HG02763 (cell line): ENCODE data around the gene MACROD2.

ENCODE experiments used
- ATAC-seq: cut with Tn5 transposase; IDR thresholded peaks from one replicate; pipeline ENCODE4 v1.9.1; 2021; ENCODE audit warnings: mild to moderate bottlenecking, moderate library complexity; ENCODE audit not compliant: unreplicated experiment

MACROD2 gene

DNA sequence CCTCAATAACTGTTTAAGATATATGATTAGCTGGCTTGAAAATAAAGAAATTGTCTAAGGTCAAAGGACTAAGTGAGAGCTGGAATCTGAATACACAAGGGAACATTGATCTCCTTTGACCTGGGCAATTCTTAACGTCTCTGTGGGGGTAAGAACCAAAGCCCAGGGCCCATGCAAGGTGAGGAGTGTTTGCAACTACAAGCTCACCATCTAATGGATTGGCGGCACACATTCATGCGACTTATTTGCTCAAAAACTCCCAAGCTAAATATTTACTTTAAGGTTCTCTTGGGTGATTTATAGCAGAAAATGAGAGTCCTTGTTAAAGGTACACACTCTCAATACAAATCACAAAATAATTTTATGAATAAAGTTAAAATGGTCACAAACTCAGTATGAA, 734.1 kb downstream of the MACROD2 start:
- no peak for ATAC-seq

- ATAC-seq = no peak
These were observed 737.0 kb downstream of the MACROD2 start for GRCh38 chr20:14732343-14732742.

DNA sequence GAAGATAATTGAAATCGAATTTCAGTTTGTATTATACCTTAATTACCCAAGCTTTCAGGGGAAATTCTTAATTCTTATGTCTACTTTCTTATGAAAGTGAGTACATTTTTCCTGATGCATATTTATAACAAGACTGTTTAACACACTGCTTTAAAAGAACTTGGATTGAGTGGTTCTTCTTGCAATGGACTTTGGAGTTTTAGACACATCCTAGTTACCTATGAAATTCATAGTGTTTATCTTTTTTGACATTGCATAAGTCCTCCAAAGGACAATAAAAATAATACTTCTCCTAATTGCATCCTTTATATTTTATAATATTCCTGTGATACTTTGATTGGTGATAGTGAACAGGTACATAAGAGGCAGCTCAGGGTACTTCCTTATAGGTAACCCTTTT, 737.7 kb downstream of the MACROD2 start:
- ATAC-seq = no peak

DNA sequence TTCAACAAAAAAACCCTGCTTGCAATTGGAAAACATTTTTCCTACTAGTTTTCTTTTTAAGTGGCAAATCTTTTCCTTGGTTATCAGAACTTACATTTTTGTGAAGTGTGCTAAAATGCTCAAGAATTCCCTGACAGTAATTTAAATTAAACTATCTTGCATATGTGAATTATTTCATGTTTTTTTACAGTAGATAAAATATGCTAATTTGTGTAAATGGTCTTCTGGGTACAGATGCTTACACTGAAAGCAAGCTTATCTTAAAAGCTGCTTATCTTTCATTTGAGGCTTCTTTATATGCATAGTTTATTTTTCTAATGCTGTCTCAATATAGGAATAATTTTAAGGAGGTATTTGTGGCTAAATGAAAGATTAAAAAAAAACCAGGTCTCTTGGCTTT, 745.1 kb downstream of the MACROD2 start:
- ATAC-seq = no peak

DNA sequence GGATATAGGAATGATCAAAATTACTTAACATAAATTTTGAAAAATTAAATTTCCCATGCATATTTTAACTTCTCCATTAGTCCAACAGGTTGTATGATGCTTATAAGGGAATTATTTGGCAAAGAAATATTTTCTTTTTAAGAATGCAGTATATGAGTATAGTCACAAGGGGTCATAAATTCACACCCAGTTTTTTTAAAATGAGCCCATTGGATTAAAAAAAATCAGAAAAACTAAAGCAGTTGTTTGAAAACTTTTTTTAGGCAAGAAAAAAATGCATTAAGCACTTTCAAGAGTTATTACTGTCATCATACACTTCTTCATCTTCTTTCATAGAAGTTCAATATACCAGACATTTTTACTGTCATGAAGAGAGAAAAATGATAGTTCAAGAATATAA, 746.3 kb downstream of the MACROD2 start:
- no peak for ATAC-seq

GRCh38 chr20:14744723-14745122, 749.4 kb downstream of the MACROD2 start:
- peak; percentile 60 for ATAC-seq

DNA sequence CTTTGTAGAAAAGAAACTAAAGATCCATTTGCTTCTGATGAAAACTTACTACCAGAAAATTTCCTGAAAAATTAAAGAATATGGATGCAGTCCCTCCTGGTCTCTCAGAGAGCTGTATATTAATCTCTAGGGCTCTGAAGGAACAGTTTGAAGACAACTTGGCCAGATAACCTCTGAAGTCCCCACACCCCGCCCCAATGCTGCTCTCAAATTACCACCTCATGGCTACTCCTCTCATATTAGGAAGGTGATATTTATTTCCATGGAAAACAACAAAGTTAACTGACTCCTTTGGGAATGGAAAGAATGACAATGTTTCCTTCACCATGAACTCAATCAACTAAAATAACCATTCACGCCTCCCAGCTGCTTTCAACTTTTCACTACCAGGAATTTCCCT, 750.5 kb downstream of the MACROD2 start:
- no peak for ATAC-seq

GRCh38 chr20:14751191-14751590, 755.9 kb downstream of the MACROD2 start:
- no peak for ATAC-seq

- no peak for ATAC-seq
These were observed 762.4 kb downstream of the MACROD2 start for GRCh38 chr20:14757728-14758127.

DNA sequence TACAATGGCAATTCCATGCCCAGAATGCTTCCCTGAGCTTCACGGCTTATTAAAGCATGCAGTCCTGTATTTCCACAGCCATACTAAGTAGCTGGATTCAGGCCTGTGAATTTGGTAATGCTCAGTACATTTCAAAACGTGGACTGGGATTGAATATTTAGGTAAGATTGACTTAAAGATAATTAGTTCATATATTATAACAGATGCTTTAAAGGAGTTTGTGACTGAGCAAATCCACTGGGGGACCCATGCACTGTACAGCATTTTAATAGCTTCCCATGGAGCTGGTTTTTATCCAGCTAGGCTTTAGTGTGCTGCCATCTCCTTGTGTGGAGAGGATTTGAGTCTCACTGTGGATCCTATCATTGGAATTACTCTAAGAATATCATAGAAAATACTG, 763.0 kb downstream of the MACROD2 start:
- no peak for ATAC-seq

- no peak for ATAC-seq
These were observed 764.7 kb downstream of the MACROD2 start for GRCh38 chr20:14759979-14760378.

GRCh38 chr20:14761903-14762302, 766.6 kb downstream of the MACROD2 start:
- ATAC-seq = no peak

DNA sequence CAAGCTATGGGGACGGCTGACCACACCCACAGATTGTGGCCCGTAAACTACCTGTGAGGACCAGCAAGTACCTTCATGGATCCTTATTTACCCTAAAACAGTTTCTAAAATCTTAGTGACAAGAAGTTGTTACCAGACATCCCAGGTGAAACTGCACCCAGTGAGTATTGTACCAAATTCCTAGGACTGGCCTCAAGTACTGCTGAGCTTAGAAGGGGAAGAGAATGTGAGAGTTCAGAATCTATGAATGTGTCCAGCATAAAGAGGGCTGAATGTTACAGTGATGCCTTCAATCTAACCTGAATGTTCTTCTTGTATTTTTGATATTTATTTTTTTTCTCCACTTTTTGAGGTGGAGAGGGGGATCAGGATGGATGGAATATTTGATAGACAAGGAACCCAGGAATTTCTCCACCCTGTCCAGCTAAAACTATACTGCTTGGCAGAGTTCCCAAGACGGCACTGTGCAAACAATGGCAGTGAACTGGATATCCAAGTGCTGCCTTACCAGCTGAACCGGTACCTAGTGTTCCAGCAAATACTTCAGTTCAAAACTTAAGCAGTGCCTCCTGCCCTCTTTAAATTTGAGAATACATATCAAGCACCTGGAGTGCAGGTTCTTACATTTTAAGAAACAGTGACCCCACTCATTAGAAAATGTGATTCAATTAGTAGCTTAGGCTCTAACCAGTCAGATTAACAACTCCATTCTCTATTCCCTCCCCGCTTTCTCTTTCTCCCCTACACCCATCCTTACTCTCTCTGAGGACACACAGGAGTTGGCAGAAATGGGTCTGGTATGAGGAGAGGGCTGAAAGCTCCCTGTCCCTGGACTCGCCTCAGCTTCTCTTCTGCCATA, 769.4 kb downstream of the MACROD2 start:
- ATAC-seq = no peak

GRCh38 chr20:14765370-14765701, 770.0 kb downstream of the MACROD2 start:
- no peak for ATAC-seq

- no peak for ATAC-seq
These were observed 778.2 kb downstream of the MACROD2 start for GRCh38 chr20:14773486-14773885.

DNA sequence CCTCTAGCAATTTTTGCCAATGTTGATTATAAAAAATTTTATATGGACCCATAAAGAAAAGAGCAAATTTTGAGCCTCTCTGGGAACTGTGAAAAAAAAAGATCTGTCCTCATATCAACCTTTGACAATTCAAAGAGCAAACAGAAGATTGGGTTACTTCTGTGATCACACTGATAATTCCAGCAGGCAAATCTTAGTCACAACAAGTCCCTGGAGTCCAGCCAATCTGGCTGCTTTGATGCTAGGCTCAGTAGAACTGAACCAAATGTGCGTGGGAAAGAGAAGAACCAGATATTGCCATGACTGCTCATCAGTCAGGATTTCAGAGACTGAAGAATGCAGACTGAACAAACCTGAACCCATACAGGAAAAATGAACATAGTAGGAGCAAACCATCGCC, 780.5 kb downstream of the MACROD2 start:
- ATAC-seq = no peak

- no peak for ATAC-seq
These were observed 782.3 kb downstream of the MACROD2 start for GRCh38 chr20:14777591-14777990.

DNA sequence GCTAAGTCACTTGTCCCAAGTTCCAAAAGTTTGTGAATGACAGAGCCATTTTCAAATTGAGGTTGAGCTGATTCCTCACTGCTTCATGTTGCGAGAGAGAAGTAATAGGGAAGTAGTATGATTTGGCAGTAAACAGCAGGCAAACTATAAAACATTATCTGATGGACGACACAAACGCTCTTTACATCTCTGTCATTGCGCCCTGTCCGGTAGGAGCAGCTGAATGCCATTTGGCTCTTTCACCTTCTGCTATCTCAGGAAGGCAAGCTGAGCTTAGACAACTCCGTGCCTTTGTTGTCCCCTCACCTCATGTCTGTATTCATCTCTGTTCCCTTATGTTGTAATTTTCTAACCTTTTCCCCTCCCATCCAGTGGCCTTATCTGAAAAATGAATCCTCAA, 782.8 kb downstream of the MACROD2 start:
- no peak for ATAC-seq

- no peak for ATAC-seq
These were observed 783.6 kb downstream of the MACROD2 start for GRCh38 chr20:14778875-14779274.

- no peak for ATAC-seq
These were observed 785.2 kb downstream of the MACROD2 start for GRCh38 chr20:14780508-14780907.

DNA sequence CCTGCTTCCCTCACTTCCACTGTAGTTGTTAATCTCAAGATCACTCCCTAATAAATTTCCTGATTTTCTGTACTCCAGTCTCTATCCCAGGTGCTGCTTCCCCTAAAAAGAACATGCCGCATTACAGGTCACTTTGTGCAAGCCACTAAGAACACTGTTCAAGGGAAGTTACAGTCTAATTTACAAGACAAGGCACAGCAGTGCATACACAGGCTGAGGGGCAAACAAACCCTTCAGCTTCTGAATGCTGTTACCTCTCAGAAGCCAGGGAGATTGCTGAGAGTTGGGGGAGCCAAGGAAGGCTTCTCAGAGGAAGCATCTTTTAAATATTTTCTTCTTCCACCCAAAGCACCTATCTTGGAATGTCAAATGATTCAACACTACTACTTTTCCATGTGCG, 787.4 kb downstream of the MACROD2 start:
- no peak for ATAC-seq

DNA sequence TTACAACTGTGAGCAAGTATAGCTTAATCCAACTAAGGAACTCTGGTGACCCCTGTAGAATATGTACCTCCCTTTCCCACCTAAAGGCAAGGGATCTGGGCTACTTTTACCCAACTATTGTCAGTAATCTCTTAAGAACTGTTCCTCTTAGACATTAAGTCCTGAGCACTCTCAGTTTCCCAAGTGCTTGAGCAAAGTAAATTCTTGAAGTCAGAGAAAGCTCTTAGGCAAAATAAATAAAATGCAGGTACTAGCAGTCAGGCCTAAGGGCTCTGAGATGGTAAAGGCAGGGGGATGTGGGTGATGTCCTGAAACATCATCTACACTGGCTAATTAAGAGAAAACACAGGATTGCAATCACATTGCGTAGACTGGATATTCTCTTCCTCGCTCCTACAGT, 788.5 kb downstream of the MACROD2 start:
- no peak for ATAC-seq

DNA sequence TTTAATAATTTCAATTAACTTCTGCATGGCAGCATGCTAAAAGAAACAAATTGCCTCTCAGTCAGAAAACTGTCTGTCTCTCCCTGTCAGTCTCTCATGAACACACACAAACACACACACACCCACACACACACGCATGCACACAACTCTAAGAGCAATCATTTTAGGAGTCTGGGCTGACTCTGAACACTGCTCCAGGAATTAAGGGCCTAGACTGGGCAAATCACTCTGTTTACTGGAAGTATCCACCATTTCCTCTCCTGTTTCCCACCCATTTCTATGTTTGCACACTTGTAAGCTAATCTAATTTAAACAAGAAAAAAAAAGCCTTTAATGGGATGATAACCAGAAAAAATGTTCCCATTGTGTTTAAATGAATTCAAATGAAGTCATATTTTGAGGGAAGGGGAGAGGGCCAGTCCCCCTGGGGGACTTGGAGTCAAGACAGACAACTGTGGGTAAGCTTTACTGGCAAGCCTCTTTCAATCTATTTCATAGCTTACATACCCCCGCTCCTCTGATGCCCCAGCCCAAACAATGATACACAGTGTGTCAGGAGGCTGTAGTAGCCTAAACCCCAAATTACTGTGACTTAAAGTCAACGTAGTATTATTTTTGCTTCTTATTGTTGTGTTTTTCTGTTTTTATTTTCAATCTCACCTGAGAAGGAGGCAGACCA, 789.9 kb downstream of the MACROD2 start:
- ATAC-seq = no peak
